Colon (tissue), 2 donors: ENCODE measurements around the gene GRIN2A.

Source experiments
- FAIRE-seq: peaks from 2 replicates; lab custom pipeline; 2012; peaks lifted over from hg19 to GRCh38; lab: Jason Lieb, UNC
- donor health status: control.
- donor health status: control.

GRIN2A gene

DNA sequence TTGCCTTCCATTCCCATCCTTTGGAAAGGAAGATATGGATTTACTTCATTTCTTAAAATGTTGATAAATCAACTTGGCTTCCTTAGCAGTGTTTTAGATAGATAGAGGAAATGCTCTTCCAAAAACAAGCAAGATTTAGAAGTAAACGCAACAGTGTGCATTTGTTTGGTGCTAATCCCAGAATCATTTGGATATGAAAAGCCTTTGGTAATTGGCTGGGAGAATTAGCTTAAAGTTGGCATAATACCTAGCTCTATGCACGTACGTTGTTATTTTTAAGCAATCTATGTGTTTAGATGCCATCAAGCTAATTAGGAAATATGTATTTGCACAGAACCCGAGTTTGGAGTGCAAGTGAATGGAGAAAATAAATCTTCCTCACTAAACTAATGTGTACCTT, 415.3 kb downstream of the GRIN2A start:
- FAIRE-seq: no peak

DNA sequence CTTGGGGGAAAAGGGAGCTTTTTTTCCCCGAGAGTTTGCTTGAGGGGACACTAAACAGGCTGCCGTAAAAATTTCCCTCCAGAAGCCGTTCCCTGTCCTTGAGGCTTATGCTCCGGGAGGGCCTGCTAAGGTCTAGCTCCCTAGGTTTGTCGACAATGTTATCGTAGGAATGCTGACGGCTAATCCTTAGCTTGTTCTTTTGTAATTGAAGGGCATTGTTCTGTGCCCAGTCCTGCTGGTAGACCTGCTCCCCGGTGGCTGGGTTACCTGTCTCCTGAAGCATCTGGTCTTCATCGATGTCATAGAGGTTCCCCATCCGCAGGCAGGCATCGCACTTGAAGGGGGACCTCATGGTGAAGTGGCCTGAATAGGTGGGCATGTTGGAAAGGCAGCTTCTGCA, 418.7 kb downstream of the GRIN2A start:
- no peak for FAIRE-seq

DNA sequence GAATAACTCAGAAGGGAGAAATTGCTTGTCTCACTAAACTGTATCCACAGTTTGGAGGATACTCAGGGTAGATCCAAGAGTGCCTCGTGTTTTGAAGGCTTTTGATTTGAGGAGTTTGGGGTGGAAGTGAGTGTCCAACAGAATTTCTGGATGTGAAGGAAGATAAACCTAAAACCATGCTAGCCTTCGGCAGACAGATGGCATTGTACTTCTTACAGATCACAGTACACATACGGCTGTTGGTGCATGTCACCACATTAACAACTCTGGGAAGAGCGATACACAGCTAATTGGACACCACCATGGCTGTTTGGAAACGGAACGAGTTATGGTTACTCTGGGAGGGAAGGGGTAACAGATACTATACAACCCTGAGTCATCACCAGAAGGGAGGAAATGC, 420.4 kb downstream of the GRIN2A start:
- no peak for FAIRE-seq

- FAIRE-seq: no peak
These were observed 424.5 kb downstream of the GRIN2A start for GRCh38 chr16:9757687-9758086.

DNA sequence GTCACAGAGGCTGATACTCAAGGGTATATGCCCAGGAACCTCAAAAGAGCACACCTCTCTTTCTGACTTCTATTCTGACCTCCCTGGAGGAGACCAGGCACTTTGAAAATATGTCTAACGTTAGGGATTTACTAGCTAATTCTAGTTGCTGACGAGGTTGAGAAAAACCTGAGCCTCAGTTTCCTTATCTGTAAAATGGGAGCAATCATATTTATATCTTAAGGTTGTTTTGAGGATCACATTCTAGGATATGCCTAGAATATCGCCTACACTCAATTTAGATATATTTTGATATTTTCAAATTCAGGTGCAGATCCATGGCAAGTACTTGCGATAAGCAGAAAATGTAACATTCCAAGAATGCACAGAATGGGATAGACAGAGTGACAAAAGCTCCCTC, 425.8 kb downstream of the GRIN2A start:
- FAIRE-seq: no peak

GRCh38 chr16:9755081-9755480, 427.1 kb downstream of the GRIN2A start:
- no peak for FAIRE-seq

- no peak for FAIRE-seq
These were observed 440.5 kb downstream of the GRIN2A start for GRCh38 chr16:9741776-9742175.

- no peak for FAIRE-seq
These were observed 442.9 kb downstream of the GRIN2A start for GRCh38 chr16:9739301-9739700.

DNA sequence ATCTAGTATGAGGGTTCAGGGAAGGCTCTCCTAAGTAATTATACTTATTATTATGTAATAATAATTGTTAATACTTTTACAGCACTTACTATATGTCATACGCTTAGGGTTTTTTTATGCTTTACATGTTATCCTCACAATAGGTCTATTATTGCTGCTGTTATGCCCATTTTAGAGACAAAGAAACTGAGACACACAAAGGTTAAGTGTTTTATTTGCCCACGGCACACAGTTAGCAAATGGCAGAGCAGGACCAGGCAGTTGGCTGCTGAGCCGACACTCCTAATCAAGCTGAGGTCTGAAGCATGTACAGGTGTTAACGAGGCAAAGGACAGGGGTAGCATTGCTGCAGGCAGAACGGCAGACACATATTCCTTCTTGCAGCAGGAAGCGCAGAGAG, 443.5 kb downstream of the GRIN2A start:
- no peak for FAIRE-seq

GRCh38 chr16:9736547-9736946, 445.7 kb downstream of the GRIN2A start:
- no peak for FAIRE-seq

- no peak for FAIRE-seq
These were observed 459.1 kb downstream of the GRIN2A start for GRCh38 chr16:9723136-9723535.

GRCh38 chr16:9713907-9714306, 468.3 kb downstream of the GRIN2A start:
- FAIRE-seq: no peak

GRCh38 chr16:9713156-9713555, 469.1 kb downstream of the GRIN2A start:
- no peak for FAIRE-seq

GRCh38 chr16:9708972-9709620, 473.1 kb downstream of the GRIN2A start:
- no peak for FAIRE-seq

- FAIRE-seq: no peak
These were observed 475.9 kb downstream of the GRIN2A start for GRCh38 chr16:9706217-9706836.

DNA sequence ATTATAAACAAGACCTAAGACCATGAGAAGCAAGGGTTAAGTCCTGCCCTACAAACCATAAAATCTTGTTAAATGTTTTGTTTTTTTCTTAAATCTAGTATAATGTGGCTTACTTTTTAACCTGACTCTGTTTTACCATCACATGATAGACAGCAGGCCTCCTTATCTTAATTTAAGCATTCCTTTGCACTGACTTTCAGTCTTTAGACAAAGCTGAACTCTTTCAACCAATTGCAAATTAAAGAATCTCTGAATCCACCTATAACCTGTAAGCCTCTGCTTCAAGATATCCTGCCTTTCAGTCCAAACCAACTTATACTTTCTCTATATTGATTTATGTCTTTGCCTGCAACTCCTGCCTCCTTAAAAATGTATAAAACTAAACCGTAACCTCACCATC, 478.5 kb downstream of the GRIN2A start:
- no peak for FAIRE-seq
